H1 (cell line): ENCODE data around the gene RABGAP1. TPM values are rescaled to one million over a fixed set of nuclear protein-coding genes. Genes with fewer than 3 reads are reported as not detected.

Experiments used
- CTCF ChIA-PET: fragments of 300-600 bp; sonication (Branson Sonifier 250); formaldehyde crosslinking; loops from one replicate; lab custom pipeline; 2021; ENCODE audit not compliant: partially characterized antibody; lab: Charles Lee
- POLR2A ChIA-PET: fragments of 300-600 bp; sonication (Branson Sonifier 250); formaldehyde crosslinking; loops from one replicate; lab custom pipeline; 2021; ENCODE audit warnings: inconsistent platforms; ENCODE audit not compliant: partially characterized antibody; lab: Charles Lee
- DNase-seq, 2 experiments: peaks; one replicate each; pipeline versions ENCODE4 v3.0.0 to v3.0.0-alpha.2; 2010 to 2022; ENCODE audit warnings: low spot score in 2 of 2, low read depth in 1 of 2, mixed read lengths in 1 of 2
- FAIRE-seq: peaks from 2 replicates; lab custom pipeline; 2011; peaks lifted over from hg19 to GRCh38; lab: Jason Lieb, UNC
- H2AFZ ChIP-seq: 2 replicates; pipeline ENCODE4 v1.8.1; 2012; ENCODE audit warnings: low read length, inconsistent platforms
- H2AK5ac ChIP-seq: 2 replicates; pipeline ENCODE4 v1.6.1; 2013; ENCODE audit warnings: low read depth, low read length
- H2BK120ac ChIP-seq: replicated peaks from 2 replicates; pipeline ENCODE3; 2013; ENCODE audit warnings: low read depth, low read length, inconsistent platforms
- H2BK12ac ChIP-seq: 2 replicates; pipeline ENCODE4 v1.6.1; 2013; ENCODE audit warnings: low read depth, low read length
- H2BK15ac ChIP-seq: 2 replicates; pipeline ENCODE4 v1.6.1; 2013; ENCODE audit warnings: low read length
- H2BK20ac ChIP-seq: 2 replicates; pipeline ENCODE4 v1.6.1; 2013; ENCODE audit warnings: low read length
- H2BK5ac ChIP-seq: 2 replicates; pipeline ENCODE4 v1.6.1; 2013; ENCODE audit warnings: low read depth, low read length
- H3K14ac ChIP-seq: 2 replicates; pipeline ENCODE4 v1.6.1; 2013; ENCODE audit warnings: inconsistent platforms; ENCODE audit not compliant: insufficient read length
- H3K18ac ChIP-seq: 2 replicates; pipeline ENCODE4 v1.6.1; 2013; ENCODE audit warnings: low read length; ENCODE audit errors: extremely low read depth
- H3K23ac ChIP-seq: 2 replicates; pipeline ENCODE4 v1.6.1; 2013; ENCODE audit warnings: inconsistent platforms; ENCODE audit not compliant: insufficient read length
- H3K23me2 ChIP-seq: 2 replicates; pipeline ENCODE4 v1.6.1; 2013; ENCODE audit warnings: low read depth, low read length
- H3K27ac ChIP-seq: 2 replicates; pipeline ENCODE4 v1.6.1; 2011; ENCODE audit warnings: low read depth, low read length, inconsistent platforms
- H3K27me3 ChIP-seq, 4 experiments: replicated peaks in 1 of 4; 1 replicate in 1 of 4; 2 replicates in 3 of 4; pipeline versions ENCODE4 v1.6.1 to v1.8.1; 2011 to 2013; ENCODE audit warnings: low read length in 3 of 4, mild to moderate bottlenecking in 3 of 4, inconsistent platforms in 2 of 4, mixed read lengths in 2 of 4, moderate library complexity in 1 of 4; ENCODE audit not compliant: control insufficient read depth in 3 of 4, insufficient read depth in 3 of 4; ENCODE audit errors: extremely low read depth in 1 of 4
- H3K36me3 ChIP-seq, 4 experiments: 2 replicates each; pipeline versions ENCODE4 v1.6.1 to v1.8.1; 2011 to 2013; ENCODE audit warnings: mild to moderate bottlenecking in 4 of 4, low read length in 3 of 4, moderate library complexity in 2 of 4, control low read depth in 1 of 4, inconsistent platforms in 1 of 4; ENCODE audit not compliant: insufficient read depth in 4 of 4, control insufficient read depth in 2 of 4
- H3K4ac ChIP-seq: replicated peaks from 2 replicates; pipeline ENCODE3; 2013; ENCODE audit warnings: low read length, low read depth, mixed read lengths, inconsistent platforms; ENCODE audit not compliant: insufficient read length
- H3K4me1 ChIP-seq, 4 experiments: replicated peaks in 1 of 4; 1 replicate in 1 of 4; 2 replicates in 3 of 4; pipeline versions ENCODE4 v1.6.1 to v1.8.1; 2011 to 2013; ENCODE audit warnings: low read length in 3 of 4, inconsistent platforms in 2 of 4, mixed read lengths in 1 of 4; ENCODE audit not compliant: insufficient read depth in 4 of 4, control insufficient read depth in 3 of 4
- H3K4me2 ChIP-seq, 2 experiments: 2 replicates each; pipeline versions ENCODE4 v1.6.1 to v1.8.1; 2011 to 2013; ENCODE audit warnings: low read depth in 2 of 2, low read length in 2 of 2, control low read depth in 1 of 2, inconsistent platforms in 1 of 2, mild to moderate bottlenecking in 1 of 2; ENCODE audit not compliant: insufficient read depth in 1 of 2
- H3K4me3 ChIP-seq, 4 experiments: fragments of 200-600, 300-600 bp in 1 of 4; sonication (generic), shearing (Covaris generic), sonication (Bioruptor Twin) in 1 of 4; 2 replicates each; pipeline versions ENCODE4 v1.5.1 to v1.8.1; 2011 to 2016; ENCODE audit warnings: low read length in 4 of 4, low read depth in 3 of 4, control low read depth in 2 of 4, inconsistent platforms in 2 of 4, mild to moderate bottlenecking in 2 of 4, mixed read lengths in 1 of 4, moderate library complexity in 1 of 4; ENCODE audit not compliant: insufficient read depth in 2 of 4; ENCODE audit errors: extremely low read depth in 1 of 4
- H3K56ac ChIP-seq: replicated peaks from 2 replicates; pipeline ENCODE3; 2013; ENCODE audit warnings: low read depth, mild to moderate bottlenecking, mixed read lengths, low read length, inconsistent platforms; ENCODE audit not compliant: insufficient read length
- H3K79me1 ChIP-seq: 2 replicates; pipeline ENCODE4 v1.6.1; 2013; ENCODE audit warnings: low read depth, low read length, control low read depth
- H3K79me2 ChIP-seq, 2 experiments: 2 replicates each; pipeline versions ENCODE4 v1.6.1 to v1.8.1; 2012 to 2013; ENCODE audit warnings: low read length in 2 of 2, mild to moderate bottlenecking in 2 of 2, inconsistent platforms in 1 of 2; ENCODE audit not compliant: insufficient read depth in 2 of 2, control insufficient read depth in 1 of 2
- H3K9ac ChIP-seq, 4 experiments: replicated peaks in 1 of 4; 1 replicate in 1 of 4; 2 replicates in 3 of 4; pipeline versions ENCODE4 v1.6.1 to v1.8.1; 2011 to 2013; ENCODE audit warnings: low read depth in 3 of 4, low read length in 3 of 4, control low read depth in 2 of 4, mild to moderate bottlenecking in 2 of 4, moderate library complexity in 2 of 4, inconsistent platforms in 1 of 4; ENCODE audit errors: extremely low read depth in 1 of 4
- H3K9me3 ChIP-seq, 2 experiments: 2 replicates each; pipeline versions ENCODE4 v1.6.1 to v1.8.1; 2012 to 2013; ENCODE audit warnings: mild to moderate bottlenecking in 2 of 2, moderate library complexity in 2 of 2, control low read depth in 1 of 2, inconsistent platforms in 1 of 2, low read depth in 1 of 2, low read length in 1 of 2, mixed read lengths in 1 of 2; ENCODE audit not compliant: insufficient read depth in 2 of 2
- H4K20me1 ChIP-seq, 2 experiments: replicated peaks in 1 of 2; 2 replicates each; pipeline versions ENCODE3 to v1.8.1; 2011 to 2013; ENCODE audit warnings: inconsistent platforms in 2 of 2, low read length in 2 of 2, mild to moderate bottlenecking in 1 of 2; ENCODE audit not compliant: insufficient read depth in 2 of 2, control insufficient read depth in 1 of 2
- H4K5ac ChIP-seq: 2 replicates; pipeline ENCODE4 v1.6.1; 2013; ENCODE audit warnings: low read length, low read depth, mixed read lengths, inconsistent platforms; ENCODE audit not compliant: insufficient read length
- H4K8ac ChIP-seq: 2 replicates; pipeline ENCODE4 v1.8.0; 2013; ENCODE audit warnings: mild to moderate bottlenecking, moderate library complexity, low read length, inconsistent platforms; ENCODE audit not compliant: insufficient read depth; ENCODE audit errors: extremely low read depth
- H4K91ac ChIP-seq: replicated peaks from 2 replicates; pipeline ENCODE3; 2013; ENCODE audit warnings: low read length, mixed read lengths, inconsistent platforms; ENCODE audit not compliant: insufficient read length
- ASH2L ChIP-seq: fragments of 200-600, 300-600 bp; sonication (generic); IDR thresholded peaks from one replicate; pipeline ENCODE4 v1.7.1; 2017; ENCODE audit warnings: low read length
- CHD1 ChIP-seq: IDR thresholded peaks from 2 replicates; pipeline ENCODE4 v1.6.1; 2012; ENCODE audit warnings: low read depth, low read length, improper control_type of control experiment
- GABPA ChIP-seq: IDR thresholded peaks from 2 replicates; pipeline ENCODE4 v1.6.1; 2011; ENCODE audit warnings: mild to moderate bottlenecking, low read length, moderate library complexity, borderline replicate concordance; ENCODE audit not compliant: insufficient read depth
- HDAC6 ChIP-seq: IDR thresholded peaks from one replicate; pipeline ENCODE4 v1.7.1; 2012; ENCODE audit warnings: low read depth, mild to moderate bottlenecking, inconsistent platforms, low read length, moderate library complexity
- JUN ChIP-seq: IDR thresholded peaks from 2 replicates; pipeline ENCODE4 v1.6.1; 2011; ENCODE audit warnings: low read depth, mild to moderate bottlenecking, improper control_type of control experiment, low read length
- MAX ChIP-seq: IDR thresholded peaks from 2 replicates; pipeline ENCODE4 v1.6.1; 2012; ENCODE audit warnings: inconsistent platforms
- RFX5 ChIP-seq: IDR thresholded peaks from 2 replicates; pipeline ENCODE4 v1.6.1; 2011; ENCODE audit warnings: low read depth, low read length, improper control_type of control experiment, borderline replicate concordance
- RXRA ChIP-seq: IDR thresholded peaks from 2 replicates; pipeline ENCODE4 v1.6.1; 2011; ENCODE audit warnings: low read depth, mild to moderate bottlenecking, low read length, moderate library complexity; ENCODE audit not compliant: insufficient read depth
- SP1 ChIP-seq: IDR thresholded peaks from 2 replicates; pipeline ENCODE4 v1.6.1; 2011; ENCODE audit warnings: low read depth, low read length
- TCF12 ChIP-seq: IDR thresholded peaks from 2 replicates; pipeline ENCODE4 v1.6.1; 2011; ENCODE audit warnings: low read depth, mild to moderate bottlenecking, low read length
- WGBS, 2 experiments: shearing (Covaris generic) in 1 of 2; methylation state at CpG; one replicate each; pipeline versions ENCODE4 v1.1.6 to v1.1.7; 2013 to 2015; ENCODE audit warnings: low lambda C conversion rate in 2 of 2, mixed read lengths in 2 of 2, inconsistent platforms in 1 of 2, low coverage in 1 of 2, missing lambda C conversion rate in 1 of 2; ENCODE audit not compliant: insufficient replicate concordance in 2 of 2, insufficient coverage in 1 of 2, insufficient read length in 1 of 2; ENCODE audit errors: extremely low coverage in 1 of 2, missing lambda C conversion rate in 1 of 2; 5-methylcytosine and 5-hydroxymethylcytosine counted together
- polyA plus RNA-seq, 7 experiments: library from polyadenylated mRNA; depleted of rRNA in 3 of 7; stranded (reverse) in 5 of 7; unstranded in 2 of 7; fragments of >200 nt in 5 of 7; fragments of 200-250 nt in 2 of 7; gene quantifications; 1 replicate in 5 of 7; 2 replicates in 1 of 7; 4 replicates in 1 of 7; pipeline versions ENCODE4 v1.2.1 to v1.2.3, GENCODE V29; 2011 to 2013; ENCODE audit warnings: missing spikeins in 2 of 7, mixed read lengths in 2 of 7
- total RNA-seq: library from RNA; stranded (reverse); fragmentation: NEBNext Ultra II Directional; extraction: Animal tissue kit (Norgen Biotek cat#: 25700); gene quantifications from 2 replicates; pipeline ENCODE4 v1.2.1, GENCODE V29; 2021

RABGAP1 gene
- total and polyA plus RNA-seq, 2 of the 8 experiments (the other 6 are each of a cell fraction or from before 2014, with no cell fraction given) = 15.7 to 38.3 TPM

- Histone ChIP-seq H3K79me1 (no peaks in the 10 kb centered on the region), H3K4me2 (no peak overlapping the region), H3K4ac (no peak overlapping the region), H3K79me2 (peaks cover 40 to 98% of the 10 kb centered on the region in 2 experiments), H2BK20ac (no peak overlapping the region), H3K27ac (no peak overlapping the region), H2BK120ac (no peak overlapping the region), H3K23ac (no peak overlapping the region), H4K20me1 (peaks cover 3 to 4% of the 10 kb centered on the region in 2 experiments), H3K27me3 (no peaks in the 10 kb centered on the region), H3K36me3 (peaks cover 0 to 4% (median 0%) of the 10 kb centered on the region in 4 experiments; a peak in 1 of 8 replicates), H3K4me3 (no peak overlapping the region), H2BK15ac (no peak overlapping the region), H2BK12ac (no peak overlapping the region), H2BK5ac (no peak overlapping the region), H3K9ac (no peak overlapping the region), H4K8ac (no peak overlapping the region), H3K23me2 (no peaks in the 10 kb centered on the region), H4K91ac (no peak overlapping the region), H2AFZ (no peak overlapping the region), H3K9me3 (no peaks in the 10 kb centered on the region), H3K4me1 (peaks cover 0 to 19% (median 2%) of the 10 kb centered on the region in 4 experiments; a peak in 4 of 7 replicates), H4K5ac (no peak overlapping the region), H3K14ac (no peak overlapping the region), H3K18ac (no peak overlapping the region), H3K56ac (no peak overlapping the region), H2AK5ac (no peak overlapping the region)
- 67% methylated on average over 1 of the region's 1 CpG; no CpG with 5 or more reads in 1 of the 2 experiments for WGBS, 2 experiments
- CTCF ChIA-PET = interaction anchor here (0.6 kb wide), 1 partner anchor 1464 kb away, joined by 4 read pairs; no protein-coding TSS in a partner anchor
- DNase-seq (no peak), FAIRE-seq (no peak)
- POLR2A ChIA-PET = interaction anchor here (1.2 to 1.6 kb wide), 3 partner anchors 10 to 34 kb away, joined by 6 to 7 read pairs (median 7); partner anchors contain the start of genes ZBTB26 and ZBTB6
- TF ChIP-seq RXRA (no peak), MAX (no peak), ASH2L (no peak), GABPA (no peak), SP1 (no peak), JUN (no peak), TCF12 (no peak), RFX5 (no peak), HDAC6 (no peak), CHD1 (no peak)
These were observed 5.7 kb downstream of the RABGAP1 start for GRCh38 chr9:122946461-122947005.
